Liver (tissue), 9 donors: ENCODE measurements around the gene RAB31. TPM values are rescaled to one million over a fixed set of nuclear protein-coding genes. Genes with fewer than 3 reads are reported as not detected.

Experiments
- DNase-seq: peaks from one replicate; pipeline ENCODE4 v3.0.0-alpha.2; 2017; ENCODE audit warnings: low spot score
- H3K27ac ChIP-seq, 2 donors: one replicate each; pipeline ENCODE4 v1.7.0; 2013; ENCODE audit warnings: inconsistent platforms in 2 of 2, low read length in 2 of 2, control low read depth in 1 of 2, low read depth in 1 of 2, mild to moderate bottlenecking in 1 of 2
- H3K27me3 ChIP-seq, 4 donors: one replicate each; pipeline versions ENCODE4 v1.6.1 to v1.7.0; 2013; ENCODE audit warnings: low read length in 3 of 4, inconsistent platforms in 1 of 4, mild to moderate bottlenecking in 1 of 4, moderate library complexity in 1 of 4; ENCODE audit not compliant: control insufficient read depth in 4 of 4, insufficient read depth in 4 of 4
- H3K36me3 ChIP-seq, 4 donors: one replicate each; pipeline versions ENCODE4 v1.6.1 to v1.7.0; 2013; ENCODE audit warnings: low read length in 3 of 4, mild to moderate bottlenecking in 3 of 4, low read depth in 1 of 4, moderate library complexity in 1 of 4; ENCODE audit not compliant: control insufficient read depth in 4 of 4, insufficient read depth in 3 of 4
- H3K4me1 ChIP-seq, 4 donors: one replicate each; pipeline versions ENCODE4 v1.6.1 to v1.7.0; 2013; ENCODE audit warnings: low read length in 3 of 4, mild to moderate bottlenecking in 3 of 4, moderate library complexity in 1 of 4; ENCODE audit not compliant: control insufficient read depth in 4 of 4, insufficient read depth in 4 of 4
- H3K4me3 ChIP-seq, 3 donors: one replicate each; pipeline versions ENCODE4 v1.6.1 to v1.7.0; 2013; ENCODE audit warnings: low read length in 3 of 3, control low read depth in 1 of 3, low read depth in 1 of 3, mild to moderate bottlenecking in 1 of 3
- H3K9ac ChIP-seq, 2 donors: one replicate each; pipeline ENCODE4 v1.7.0; 2013; ENCODE audit warnings: low read length in 2 of 2, mild to moderate bottlenecking in 2 of 2, moderate library complexity in 2 of 2, control low read depth in 1 of 2, low read depth in 1 of 2
- H3K9me3 ChIP-seq, 4 donors: one replicate each; pipeline versions ENCODE4 v1.6.1 to v1.7.0; 2013; ENCODE audit warnings: low read length in 3 of 4; ENCODE audit not compliant: control insufficient read depth in 4 of 4
- ATF3 ChIP-seq: IDR thresholded peaks from 2 replicates; pipeline ENCODE4 v1.6.1; 2016; ENCODE audit warnings: antibody characterized with exemption
- CTCF ChIP-seq: fragments of 150-350 bp; IDR thresholded peaks from 2 replicates; pipeline ENCODE4 v1.5.1; 2017; ENCODE audit warnings: improper control_type of control experiment, low read depth, low read length; ENCODE audit not compliant: missing input control
- EGR1 ChIP-seq, 2 donors: IDR thresholded peaks; 2 replicates each; pipeline ENCODE4 v1.6.1; 2016 to 2018; ENCODE audit warnings: antibody characterized with exemption in 2 of 2, low read depth in 2 of 2
- FOXA1 ChIP-seq: IDR thresholded peaks from 2 replicates; pipeline ENCODE4 v1.6.1; 2016; ENCODE audit warnings: antibody characterized with exemption
- FOXA2 ChIP-seq: IDR thresholded peaks from 2 replicates; pipeline ENCODE4 v1.6.1; 2016; ENCODE audit warnings: antibody characterized with exemption
- JUND ChIP-seq, 2 donors: IDR thresholded peaks; 2 replicates each; pipeline ENCODE4 v1.6.1; 2016; ENCODE audit warnings: antibody characterized with exemption in 2 of 2
- MAX ChIP-seq: IDR thresholded peaks from 2 replicates; pipeline ENCODE4 v1.6.1; 2016; ENCODE audit warnings: antibody characterized with exemption
- NR2F2 ChIP-seq: IDR thresholded peaks from 2 replicates; pipeline ENCODE4 v1.6.1; 2016; ENCODE audit warnings: antibody characterized with exemption
- RAD21 ChIP-seq, 2 donors: IDR thresholded peaks; 2 replicates each; pipeline ENCODE4 v1.6.1; 2016; ENCODE audit warnings: antibody characterized with exemption in 2 of 2, mild to moderate bottlenecking in 2 of 2
- REST ChIP-seq: IDR thresholded peaks from 2 replicates; pipeline ENCODE4 v1.6.1; 2016; ENCODE audit warnings: antibody characterized with exemption, mild to moderate bottlenecking
- RXRA ChIP-seq, 2 donors: IDR thresholded peaks; 2 replicates each; pipeline ENCODE4 v1.6.1; 2017 to 2018; ENCODE audit warnings: antibody characterized with exemption in 2 of 2, mild to moderate bottlenecking in 1 of 2
- SP1 ChIP-seq: IDR thresholded peaks from 2 replicates; pipeline ENCODE4 v1.6.1; 2018; ENCODE audit warnings: antibody characterized with exemption, mild to moderate bottlenecking
- TAF1 ChIP-seq: conservative IDR thresholded peaks from 2 replicates; pipeline ENCODE4 v1.6.1; 2016; ENCODE audit warnings: antibody characterized with exemption, mild to moderate bottlenecking
- YY1 ChIP-seq: IDR thresholded peaks from 2 replicates; pipeline ENCODE4 v1.6.1; 2016; ENCODE audit warnings: antibody characterized with exemption, mild to moderate bottlenecking
- WGBS: extraction: QIAGEN DNeasy Blood & Tissue Kit; methylation state at CpG from one replicate; pipeline ENCODE4 v1.1.7; 2013; 5-methylcytosine and 5-hydroxymethylcytosine counted together
- polyA plus RNA-seq, 2 donors: library from polyadenylated mRNA; stranded (reverse) in 1 of 2; unstranded in 1 of 2; fragments of 200-250 nt in 1 of 2; fragments of >200 nt in 1 of 2; fragmentation: Nextera tagmentation in 1 of 2; extraction: Ambion mirVana in 1 of 2; gene quantifications; one replicate each; pipeline versions ENCODE4 v1.2.1 to v1.2.3, GENCODE V29; 2013 to 2015
- total RNA-seq, 2 donors: library from RNA; depleted of rRNA; stranded (reverse); fragments of >200 nt; gene quantifications; one replicate each; pipeline ENCODE4 v1.2.3, GENCODE V29; 2014
- donor health status: healthy.
- donor health status: healthy.
- donor health status: healthy.
- donor health status: healthy.
- donor health status: healthy.

Gene RAB31
- total and polyA plus RNA-seq, 4 donors = 3.6 to 12.8 (median 9.7) TPM

GRCh38 chr18:9714266-9715087 is 6.4 kb downstream of the RAB31 start:
- WGBS = 91% methylated on average over 10 of the region's 10 CpGs
- peaks cover 0 to 3% (median 0%) of the 10 kb centered on the region in 4 donors for H3K27me3 ChIP-seq
- TF ChIP-seq NR2F2 (no peak), REST (no peak), EGR1 (IDR thresholded peaks at IDR 0.05; ENCODE audit: low read depth in 2 of 2) (no peak), MAX (no peak), FOXA1 (no peak), ATF3 (no peak), CTCF (no peak), TAF1 (no peak), SP1 (no peak)
- no peak overlapping the region for H3K9ac ChIP-seq
- no peak for DNase-seq
- no peaks in the 10 kb centered on the region for H3K9me3 ChIP-seq
- H3K4me3 ChIP-seq = no peak overlapping the region
- no peaks in the 10 kb centered on the region for H3K36me3 ChIP-seq
- no peak overlapping the region for H3K27ac ChIP-seq
- H3K4me1 ChIP-seq = peaks cover 0 to 3% (median 0%) of the 10 kb centered on the region in 4 donors

GRCh38 chr18:9715088-9715343 is 6.9 kb downstream of the RAB31 start:
- no peak overlapping the region for H3K4me3 ChIP-seq
- H3K27ac ChIP-seq = no peak overlapping the region
- H3K9me3 ChIP-seq = no peaks in the 10 kb centered on the region
- DNase-seq = no peak
- H3K36me3 ChIP-seq = no peaks in the 10 kb centered on the region
- peaks cover 0 to 3% (median 0%) of the 10 kb centered on the region in 4 donors for H3K4me1 ChIP-seq
- H3K27me3 ChIP-seq = peaks cover 0 to 3% (median 0%) of the 10 kb centered on the region in 4 donors
- TF ChIP-seq RAD21 (IDR thresholded peaks at IDR 0.05) = no peak
- TF ChIP-seq SP1 = no peak
- no peak for TF ChIP-seq TAF1
- no peak for TF ChIP-seq RXRA (IDR thresholded peaks at IDR 0.05)
- TF ChIP-seq YY1 = no peak
- TF ChIP-seq REST = no peak
- no peak for TF ChIP-seq JUND (IDR thresholded peaks at IDR 0.05)
- no peak for TF ChIP-seq ATF3
- TF ChIP-seq FOXA2 = no peak
- H3K9ac ChIP-seq = no peak overlapping the region
- WGBS = 89% methylated on average over 3 of the region's 3 CpGs
